ENCODE measurements around the gene MATK.

MATK gene

GRCh38 chr19:3788996-3789778, 3.0 kb upstream of the MATK start:
- DNase-seq = no peak

GRCh38 chr19:3785451-3785937, 687 bp downstream of the MATK start:
- no peak for DNase-seq

- no peak for DNase-seq
Measured at GRCh38 chr19:3784607-3785450, 1.4 kb downstream of the MATK start.

GRCh38 chr19:3783660-3784584, 2.3 kb downstream of the MATK start:
- DNase-seq = peak; percentile 1

GRCh38 chr19:3782903-3783302, 3.3 kb downstream of the MATK start:
- no peak for DNase-seq

- no peak for DNase-seq
Measured at GRCh38 chr19:3782330-3782729, 3.9 kb downstream of the MATK start.

GRCh38 chr19:3781603-3782002, 4.6 kb downstream of the MATK start:
- no peak for DNase-seq

- DNase-seq = no peak
Measured at GRCh38 chr19:3780786-3781304, 5.3 kb downstream of the MATK start.

- no peak for DNase-seq
Measured at GRCh38 chr19:3778899-3779723, 7.1 kb downstream of the MATK start.

- DNase-seq = no peak
Measured at GRCh38 chr19:3778104-3778867, 7.9 kb downstream of the MATK start.

- DNase-seq = no peak
Measured at GRCh38 chr19:3776479-3777040, 9.6 kb downstream of the MATK start.

GRCh38 chr19:3775831-3776230, 10.3 kb downstream of the MATK start:
- no peak for DNase-seq

GRCh38 chr19:3775374-3775711, 10.8 kb downstream of the MATK start:
- DNase-seq = no peak

- DNase-seq = no peak
Measured at GRCh38 chr19:3774621-3775373, 11.4 kb downstream of the MATK start.

- no peak for DNase-seq
Measured at GRCh38 chr19:3773814-3774515, 12.2 kb downstream of the MATK start.

- no peak for DNase-seq
Measured at GRCh38 chr19:3771906-3772455, 14.2 kb downstream of the MATK start, which contains the start of gene RAX2. Gene RAX2 (minus strand): TSS chr19:3772228. CDS start chr19:3771742, 486 bp downstream.

- DNase-seq = no peak
Measured at GRCh38 chr19:3771000-3771905, 14.9 kb downstream of the MATK start.

Measured in NCI-H1092 treated with DMSO at 0.1 percent for 48 hours (cell line).